ENCODE measurements around the gene RBPJL.

RBPJL gene

GRCh38 chr20:45354423-45355208 is 48.0 kb downstream of the RBPJL start:
- no peak for DNase-seq (ENCODE audit: extremely low spot score)
- POLR2A ChIA-PET: interaction anchor here (0.6 to 1.5 kb wide), 2 partner anchors 10 to 61 kb away, joined by 3 to 7 read pairs; partner anchors contain the start of gene PIGT
- TF ChIP-seq FOXM1 (IDR thresholded peaks at IDR 0.05; ENCODE audit: borderline replicate concordance) (no peak), PKNOX1 (IDR thresholded peaks at IDR 0.05) (no peak), ELF4 (IDR thresholded peaks at IDR 0.05) (no peak), ZNF384 (IDR thresholded peaks at IDR 0.05) (no peak), NFRKB (IDR thresholded peaks at IDR 0.05) (no peak), LEF1 (IDR thresholded peaks at IDR 0.05; ENCODE audit: borderline replicate concordance) (no peak), L3MBTL2 (conservative IDR thresholded peaks at IDR 0.05) (no peak), TARDBP (IDR thresholded peaks at IDR 0.05) (no peak), CTBP1 (IDR thresholded peaks at IDR 0.05; ENCODE audit: borderline replicate concordance) (no peak), SP1 (IDR thresholded peaks at IDR 0.05) (no peak), FOXA1 (IDR thresholded peaks at IDR 0.05) (no peak), BHLHE40 (IDR thresholded peaks at IDR 0.05; ENCODE audit: borderline replicate concordance) (no peak), HDGF (IDR thresholded peaks at IDR 0.05; ENCODE audit: borderline replicate concordance) (no peak), SUZ12 (IDR thresholded peaks at IDR 0.05) (no peak), ARNT (IDR thresholded peaks at IDR 0.05) (no peak), FOXK2 (IDR thresholded peaks at IDR 0.05) (no peak)
- CTCF ChIA-PET: no interaction called here

- CTCF ChIA-PET: no interaction called here
- TF ChIP-seq TARDBP (IDR thresholded peaks at IDR 0.05): no peak
- TF ChIP-seq ARNT (IDR thresholded peaks at IDR 0.05): no peak
- no peak for TF ChIP-seq ELF4 (IDR thresholded peaks at IDR 0.05)
- TF ChIP-seq LEF1 (IDR thresholded peaks at IDR 0.05; ENCODE audit: borderline replicate concordance): no peak
- no peak for TF ChIP-seq SUZ12 (IDR thresholded peaks at IDR 0.05)
- no peak for TF ChIP-seq HDGF (IDR thresholded peaks at IDR 0.05; ENCODE audit: borderline replicate concordance)
- TF ChIP-seq FOXA1 (IDR thresholded peaks at IDR 0.05): no peak
- TF ChIP-seq SP1 (IDR thresholded peaks at IDR 0.05): no peak
- TF ChIP-seq FOXM1 (IDR thresholded peaks at IDR 0.05; ENCODE audit: borderline replicate concordance): no peak
- no peak for TF ChIP-seq CTBP1 (IDR thresholded peaks at IDR 0.05; ENCODE audit: borderline replicate concordance)
- TF ChIP-seq NFRKB (IDR thresholded peaks at IDR 0.05): no peak
- no peak for TF ChIP-seq BHLHE40 (IDR thresholded peaks at IDR 0.05; ENCODE audit: borderline replicate concordance)
- no peak for TF ChIP-seq L3MBTL2 (conservative IDR thresholded peaks at IDR 0.05)
- TF ChIP-seq ZNF384 (IDR thresholded peaks at IDR 0.05): no peak
- no peak for TF ChIP-seq PKNOX1 (IDR thresholded peaks at IDR 0.05)
- no peak for TF ChIP-seq FOXK2 (IDR thresholded peaks at IDR 0.05)
- DNase-seq (ENCODE audit: extremely low spot score): no peak
- POLR2A ChIA-PET: interaction anchor here (0.6 to 1.5 kb wide), 2 partner anchors 11 to 60 kb away, joined by 3 to 7 read pairs; partner anchors contain the start of gene PIGT
Measured at GRCh38 chr20:45355209-45356084, 48.8 kb downstream of the RBPJL start.

- no peak for TF ChIP-seq SUZ12 (IDR thresholded peaks at IDR 0.05)
- no peak for TF ChIP-seq FOXA1 (IDR thresholded peaks at IDR 0.05)
- no peak for TF ChIP-seq TARDBP (IDR thresholded peaks at IDR 0.05)
- ChIA-PET POLR2A (no interaction called here), CTCF (no interaction called here)
- no peak for DNase-seq (ENCODE audit: extremely low spot score)
Measured at GRCh38 chr20:45358282-45359068, 51.8 kb downstream of the RBPJL start.

- CTCF ChIA-PET: no interaction called here
- TF ChIP-seq PKNOX1 (IDR thresholded peaks at IDR 0.05): no peak
- no peak for TF ChIP-seq L3MBTL2 (conservative IDR thresholded peaks at IDR 0.05)
- TF ChIP-seq FOXM1 (IDR thresholded peaks at IDR 0.05; ENCODE audit: borderline replicate concordance): no peak
- TF ChIP-seq TARDBP (IDR thresholded peaks at IDR 0.05): no peak
- no peak for TF ChIP-seq FOXK2 (IDR thresholded peaks at IDR 0.05)
- no peak for TF ChIP-seq ZNF384 (IDR thresholded peaks at IDR 0.05)
- DNase-seq (ENCODE audit: extremely low spot score): no peak
- POLR2A ChIA-PET: interaction anchor here (1.3 kb wide), 1 partner anchor 15 kb away, joined by 3 read pairs; no protein-coding TSS in a partner anchor
Measured at GRCh38 chr20:45359069-45359405, 52.4 kb downstream of the RBPJL start.

- ChIA-PET POLR2A (interaction anchor here (1.3 kb wide), 1 partner anchor 14 kb away, joined by 3 read pairs; no protein-coding TSS in a partner anchor), CTCF (interaction anchor here (0.6 kb wide), 1 partner anchor 471 kb away, joined by 6 read pairs; no protein-coding TSS in a partner anchor)
- no peak for TF ChIP-seq ZNF384 (IDR thresholded peaks at IDR 0.05)
- no peak for TF ChIP-seq HDGF (IDR thresholded peaks at IDR 0.05; ENCODE audit: borderline replicate concordance)
- no peak for TF ChIP-seq SP1 (IDR thresholded peaks at IDR 0.05)
- TF ChIP-seq ARNT (IDR thresholded peaks at IDR 0.05): no peak
- TF ChIP-seq L3MBTL2 (conservative IDR thresholded peaks at IDR 0.05): no peak
- TF ChIP-seq BHLHE40 (IDR thresholded peaks at IDR 0.05; ENCODE audit: borderline replicate concordance): no peak
- TF ChIP-seq ELF4 (IDR thresholded peaks at IDR 0.05): no peak
- no peak for TF ChIP-seq FOXM1 (IDR thresholded peaks at IDR 0.05; ENCODE audit: borderline replicate concordance)
- no peak for TF ChIP-seq SUZ12 (IDR thresholded peaks at IDR 0.05)
- TF ChIP-seq FOXK2 (IDR thresholded peaks at IDR 0.05): no peak
- TF ChIP-seq CTBP1 (IDR thresholded peaks at IDR 0.05; ENCODE audit: borderline replicate concordance): no peak
- no peak for TF ChIP-seq PKNOX1 (IDR thresholded peaks at IDR 0.05)
- TF ChIP-seq NFRKB (IDR thresholded peaks at IDR 0.05): no peak
- no peak for TF ChIP-seq FOXA1 (IDR thresholded peaks at IDR 0.05)
- no peak for TF ChIP-seq LEF1 (IDR thresholded peaks at IDR 0.05; ENCODE audit: borderline replicate concordance)
- no peak for TF ChIP-seq TARDBP (IDR thresholded peaks at IDR 0.05)
- DNase-seq (ENCODE audit: extremely low spot score): no peak
Measured at GRCh38 chr20:45359406-45360148, 52.9 kb downstream of the RBPJL start.

Data from HEK293T (cell line).